CD14-positive monocyte (primary cell): ENCODE results near the gene UBQLN1. TPM values are rescaled to one million over a fixed set of nuclear protein-coding genes. Genes with fewer than 3 reads are reported as not detected.

Source experiments
- DNase-seq, 3 donors: peaks; one replicate each; pipeline ENCODE4 v3.0.0-alpha.2; 2011 to 2022
- H2AFZ ChIP-seq: 2 replicates; pipeline ENCODE4 v1.6.0; 2012; ENCODE audit warnings: mild to moderate bottlenecking, low read depth, low read length, inconsistent platforms; ENCODE audit not compliant: insufficient read depth, poor library complexity, severe bottlenecking
- H3K27ac ChIP-seq, 2 donors: 1 replicate in 1 of 2; 2 replicates in 1 of 2; pipeline ENCODE4 v1.5.1; 2012 to 2013; ENCODE audit warnings: low read length in 2 of 2, control low read depth in 1 of 2, inconsistent platforms in 1 of 2, low read depth in 1 of 2, mild to moderate bottlenecking in 1 of 2
- H3K27me3 ChIP-seq, 2 donors: one replicate each; pipeline versions ENCODE4 v1.6.0 to v1.6.1; 2011 to 2013; ENCODE audit warnings: low read length in 2 of 2; ENCODE audit not compliant: control insufficient read depth in 2 of 2, insufficient read depth in 2 of 2
- H3K36me3 ChIP-seq, 2 donors: replicated peaks in 1 of 2; 1 replicate in 1 of 2; 2 replicates in 1 of 2; pipeline versions ENCODE4 v1.5.1 to v1.6.1; 2012 to 2013; ENCODE audit warnings: low read length in 2 of 2, control low read depth in 1 of 2, inconsistent platforms in 1 of 2, mild to moderate bottlenecking in 1 of 2; ENCODE audit not compliant: insufficient read depth in 2 of 2, control insufficient read depth in 1 of 2
- H3K4me1 ChIP-seq, 2 donors: 1 replicate in 1 of 2; 2 replicates in 1 of 2; pipeline versions ENCODE4 v1.5.1 to v1.6.1; 2012 to 2013; ENCODE audit warnings: low read length in 2 of 2, control low read depth in 1 of 2, inconsistent platforms in 1 of 2, mild to moderate bottlenecking in 1 of 2, moderate library complexity in 1 of 2; ENCODE audit not compliant: insufficient read depth in 2 of 2, control insufficient read depth in 1 of 2
- H3K4me2 ChIP-seq: replicated peaks from 2 replicates; pipeline ENCODE3; 2012; ENCODE audit warnings: low read length, moderate library complexity, mild to moderate bottlenecking; ENCODE audit not compliant: poor library complexity, severe bottlenecking; ENCODE audit errors: extremely low read depth
- H3K4me3 ChIP-seq, 3 experiments: fragments of 200-600 bp in 1 of 3; sonication (generic) in 1 of 3; replicated peaks in 1 of 3; 1 replicate in 2 of 3; 2 replicates in 1 of 3; pipeline ENCODE4 v1.5.1; 2011 to 2013; ENCODE audit warnings: low read length in 3 of 3, mild to moderate bottlenecking in 3 of 3, control low read depth in 2 of 3, low read depth in 2 of 3, inconsistent platforms in 1 of 3, moderate library complexity in 1 of 3
- H3K79me2 ChIP-seq: 2 replicates; pipeline ENCODE4 v1.6.0; 2012; ENCODE audit warnings: mild to moderate bottlenecking, control low read depth, inconsistent platforms, low read length, moderate library complexity; ENCODE audit not compliant: insufficient read depth
- H3K9ac ChIP-seq: 2 replicates; pipeline ENCODE4 v1.6.0; 2017; ENCODE audit warnings: low read length, mild to moderate bottlenecking; ENCODE audit not compliant: insufficient read depth, poor library complexity, severe bottlenecking
- H3K9me3 ChIP-seq, 2 donors: replicated peaks in 1 of 2; 1 replicate in 1 of 2; 2 replicates in 1 of 2; pipeline versions ENCODE4 v1.5.1 to v1.6.1; 2012 to 2013; ENCODE audit warnings: low read length in 2 of 2, control low read depth in 1 of 2; ENCODE audit not compliant: control insufficient read depth in 1 of 2, insufficient read depth in 1 of 2
- H4K20me1 ChIP-seq: 2 replicates; pipeline ENCODE4 v1.6.0; 2012; ENCODE audit warnings: mild to moderate bottlenecking, low read length, control low read depth, moderate library complexity; ENCODE audit not compliant: insufficient read depth
- H3K27ac Mint-ChIP-seq, 7 donors: one replicate each; pipeline ENCODE4 v1.8.0; 2020; ENCODE audit warnings: mild to moderate bottlenecking in 7 of 7, mixed read lengths in 7 of 7, moderate library complexity in 6 of 7, inconsistent platforms in 2 of 7
- H3K27me3 Mint-ChIP-seq, 3 donors: one replicate each; pipeline ENCODE4 v1.8.0; 2021 to 2022; ENCODE audit warnings: low read depth in 3 of 3, mild to moderate bottlenecking in 3 of 3, mixed read lengths in 3 of 3, moderate library complexity in 3 of 3, inconsistent platforms in 1 of 3
- H3K36me3 Mint-ChIP-seq, 2 donors: one replicate each; pipeline ENCODE4 v1.8.0; 2020; ENCODE audit warnings: mixed read lengths in 2 of 2, inconsistent platforms in 1 of 2, mild to moderate bottlenecking in 1 of 2
- H3K4me1 Mint-ChIP-seq: one replicate; pipeline ENCODE4 v1.8.0; 2020; ENCODE audit warnings: mild to moderate bottlenecking, mixed read lengths
- H3K4me3 Mint-ChIP-seq, 2 donors: one replicate each; pipeline ENCODE4 v1.8.0; 2020; ENCODE audit warnings: mild to moderate bottlenecking in 2 of 2, mixed read lengths in 2 of 2, moderate library complexity in 1 of 2
- H3K9me3 Mint-ChIP-seq, 7 donors: one replicate each; pipeline ENCODE4 v1.8.0; 2020 to 2022; ENCODE audit warnings: mixed read lengths in 7 of 7, mild to moderate bottlenecking in 6 of 7, moderate library complexity in 6 of 7, inconsistent platforms in 2 of 7
- WGBS: methylation state at CpG from one replicate; pipeline ENCODE4 v1.1.5; 2013; ENCODE audit warnings: missing lambda C conversion rate; ENCODE audit not compliant: insufficient coverage; 5-methylcytosine and 5-hydroxymethylcytosine counted together
- intact Hi-C, 2 donors: fragments of 100-400 bp; cut with micrococcal nuclease; formaldehyde crosslinking; loops; one replicate each; pipeline versions ENCODE4 v1.15.0 to v1.15.1; 2023
- polyA plus RNA-seq, 3 donors: library from polyadenylated mRNA; depleted of rRNA in 1 of 3; unstranded in 2 of 3; stranded (reverse) in 1 of 3; fragments of 300-500 nt in 2 of 3; fragments of >200 nt in 1 of 3; fragmentation: Illumina TruSeq in 2 of 3; gene quantifications; 1 replicate in 2 of 3; 2 replicates in 1 of 3; pipeline ENCODE4 v1.2.3, GENCODE V29; 2012 to 2021
- TF ChIP-seq, protein P1 (sequence below): fragments of 200-600 bp; IDR thresholded peaks from one replicate; pipeline ENCODE4 v1.8.0; 2022; ENCODE audit warnings: antibody characterized with exemption, mild to moderate bottlenecking

Gene UBQLN1
- polyA plus RNA-seq, 3 donors = 45.9 to 52.9 (median 46.9) TPM

DNA sequence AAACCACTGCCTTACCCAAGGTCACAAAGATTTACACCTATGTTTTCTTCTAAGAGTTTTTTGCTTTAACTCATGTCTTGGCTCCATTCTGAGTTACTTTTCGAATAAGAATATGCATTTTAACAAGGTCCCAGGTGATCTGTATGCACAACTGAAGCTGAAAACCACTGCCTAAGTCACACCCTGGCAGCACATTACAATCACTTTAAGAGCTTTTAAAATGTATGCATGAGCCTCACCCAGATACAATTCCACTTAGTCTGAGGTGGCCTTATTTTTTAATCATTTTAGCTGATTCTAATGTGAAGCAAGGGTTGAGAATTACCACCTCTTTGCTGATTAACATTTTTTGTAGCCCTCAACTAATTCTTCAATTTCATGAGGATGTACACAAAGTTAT lies 55.3 kb downstream of the UBQLN1 start:
- Mint-ChIP-seq H3K4me1 (peaks cover 4% of the 10 kb centered on the region), H3K36me3 (peaks cover 39 to 56% of the 10 kb centered on the region in 2 donors), H3K9me3 (peaks cover 0 to 2% (median 0%) of the 10 kb centered on the region in 7 donors), H3K27me3 (peaks cover 0 to 2% (median 0%) of the 10 kb centered on the region in 3 donors), H3K4me3 (no peak overlapping the region), H3K27ac (no peak overlapping the region)
- Histone ChIP-seq H3K27me3 (no peaks in the 10 kb centered on the region), H3K4me3 (no peak overlapping the region), H3K4me1 (no peaks in the 10 kb centered on the region), H3K79me2 (no peaks in the 10 kb centered on the region), H3K27ac (no peak overlapping the region), H4K20me1 (no peaks in the 10 kb centered on the region), H3K9ac (no peak overlapping the region), H3K36me3 (peaks cover 10 to 73% of the 10 kb centered on the region in 2 donors), H3K4me2 (no peak overlapping the region), H3K9me3 (no peaks in the 10 kb centered on the region), H2AFZ (no peak overlapping the region)
- intact Hi-C loops = no loop called here
- DNase-seq = no peak
- TF ChIP-seq, protein P1, sequence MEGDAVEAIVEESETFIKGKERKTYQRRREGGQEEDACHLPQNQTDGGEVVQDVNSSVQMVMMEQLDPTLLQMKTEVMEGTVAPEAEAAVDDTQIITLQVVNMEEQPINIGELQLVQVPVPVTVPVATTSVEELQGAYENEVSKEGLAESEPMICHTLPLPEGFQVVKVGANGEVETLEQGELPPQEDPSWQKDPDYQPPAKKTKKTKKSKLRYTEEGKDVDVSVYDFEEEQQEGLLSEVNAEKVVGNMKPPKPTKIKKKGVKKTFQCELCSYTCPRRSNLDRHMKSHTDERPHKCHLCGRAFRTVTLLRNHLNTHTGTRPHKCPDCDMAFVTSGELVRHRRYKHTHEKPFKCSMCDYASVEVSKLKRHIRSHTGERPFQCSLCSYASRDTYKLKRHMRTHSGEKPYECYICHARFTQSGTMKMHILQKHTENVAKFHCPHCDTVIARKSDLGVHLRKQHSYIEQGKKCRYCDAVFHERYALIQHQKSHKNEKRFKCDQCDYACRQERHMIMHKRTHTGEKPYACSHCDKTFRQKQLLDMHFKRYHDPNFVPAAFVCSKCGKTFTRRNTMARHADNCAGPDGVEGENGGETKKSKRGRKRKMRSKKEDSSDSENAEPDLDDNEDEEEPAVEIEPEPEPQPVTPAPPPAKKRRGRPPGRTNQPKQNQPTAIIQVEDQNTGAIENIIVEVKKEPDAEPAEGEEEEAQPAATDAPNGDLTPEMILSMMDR = no peak
- 83% methylated on average over 1 of the region's 1 CpG for WGBS

DNA sequence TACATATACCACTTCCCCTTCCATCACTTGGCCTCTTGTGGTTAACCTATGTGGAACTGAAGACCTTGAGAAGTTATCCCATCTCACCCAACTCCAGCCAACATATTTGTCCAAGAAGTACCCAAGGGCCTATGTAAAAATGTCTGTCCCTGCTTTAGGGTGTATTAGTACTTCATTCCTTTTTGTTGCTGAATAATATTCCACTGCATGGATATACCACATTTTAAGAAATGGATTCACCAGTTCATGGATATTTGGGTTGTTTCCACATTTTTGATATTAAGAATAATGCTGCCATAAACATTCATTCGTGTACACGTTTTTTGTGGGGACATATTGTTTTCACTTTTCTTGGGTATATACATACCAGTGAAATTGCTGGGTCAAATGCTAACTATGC lies 56.2 kb downstream of the UBQLN1 start:
- no peak for DNase-seq
- WGBS = no CpG with 5 or more reads among the region's 2 CpGs
- TF ChIP-seq, protein P1 = no peak
- Histone ChIP-seq H3K9me3 (no peaks in the 10 kb centered on the region), H3K79me2 (no peaks in the 10 kb centered on the region), H4K20me1 (no peaks in the 10 kb centered on the region), H3K9ac (no peak overlapping the region), H3K27ac (peak overlapping the region in 1 of 2 donors; percentile 1), H3K27me3 (no peaks in the 10 kb centered on the region), H3K4me3 (no peak overlapping the region), H3K4me1 (no peaks in the 10 kb centered on the region), H2AFZ (no peak overlapping the region), H3K36me3 (peaks cover 10 to 65% of the 10 kb centered on the region in 2 donors), H3K4me2 (no peak overlapping the region)
- Mint-ChIP-seq H3K27ac (no peak overlapping the region), H3K4me3 (no peak overlapping the region), H3K27me3 (peaks cover 0 to 2% (median 0%) of the 10 kb centered on the region in 3 donors), H3K4me1 (peaks cover 4% of the 10 kb centered on the region), H3K9me3 (peaks cover 0 to 2% (median 0%) of the 10 kb centered on the region in 7 donors), H3K36me3 (peaks cover 39 to 56% of the 10 kb centered on the region in 2 donors)
- intact Hi-C loops = no loop called here
